SHP77 (cell line): ENCODE measurements around the gene PMM2.
"Not testable (repeated sequence)": the region's sequence is repeated elsewhere in the genome, so short reads cannot be mapped to it uniquely, and the experiment has no call there.

ENCODE experiments used
- DNase-seq, 2 experiments: peaks; one replicate each; lab custom pipeline; 2025; lab: John Stamatoyannopoulos, UW

PMM2 gene

GRCh38 chr16:8867216-8867931 is 69.7 kb downstream of the PMM2 start:
- no peak for DNase-seq

DNA sequence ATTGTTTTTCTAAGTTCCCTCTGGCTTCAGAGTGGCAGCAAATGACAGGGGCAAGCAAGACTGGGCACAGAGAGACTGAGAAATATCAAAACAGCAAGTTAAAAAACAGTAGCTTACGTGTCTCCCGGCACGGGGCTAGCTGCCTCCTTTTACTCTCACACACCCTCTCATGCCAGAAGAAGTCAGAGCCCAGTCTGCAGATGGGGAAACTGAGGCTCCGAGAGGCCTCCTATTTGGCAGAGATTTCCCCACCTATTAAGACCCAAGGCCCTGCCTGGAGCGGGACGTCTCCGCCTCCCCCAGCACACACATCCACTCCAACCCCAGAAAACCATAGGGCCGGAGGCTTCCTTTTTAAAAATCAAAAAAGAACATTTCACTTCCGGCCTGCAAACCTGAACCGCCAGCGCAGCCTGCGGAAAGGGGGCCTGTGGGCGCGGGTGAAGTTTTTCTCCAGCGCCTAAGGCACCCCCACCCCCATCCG is 70.3 kb downstream of the PMM2 start:
- DNase-seq: no peak

DNA sequence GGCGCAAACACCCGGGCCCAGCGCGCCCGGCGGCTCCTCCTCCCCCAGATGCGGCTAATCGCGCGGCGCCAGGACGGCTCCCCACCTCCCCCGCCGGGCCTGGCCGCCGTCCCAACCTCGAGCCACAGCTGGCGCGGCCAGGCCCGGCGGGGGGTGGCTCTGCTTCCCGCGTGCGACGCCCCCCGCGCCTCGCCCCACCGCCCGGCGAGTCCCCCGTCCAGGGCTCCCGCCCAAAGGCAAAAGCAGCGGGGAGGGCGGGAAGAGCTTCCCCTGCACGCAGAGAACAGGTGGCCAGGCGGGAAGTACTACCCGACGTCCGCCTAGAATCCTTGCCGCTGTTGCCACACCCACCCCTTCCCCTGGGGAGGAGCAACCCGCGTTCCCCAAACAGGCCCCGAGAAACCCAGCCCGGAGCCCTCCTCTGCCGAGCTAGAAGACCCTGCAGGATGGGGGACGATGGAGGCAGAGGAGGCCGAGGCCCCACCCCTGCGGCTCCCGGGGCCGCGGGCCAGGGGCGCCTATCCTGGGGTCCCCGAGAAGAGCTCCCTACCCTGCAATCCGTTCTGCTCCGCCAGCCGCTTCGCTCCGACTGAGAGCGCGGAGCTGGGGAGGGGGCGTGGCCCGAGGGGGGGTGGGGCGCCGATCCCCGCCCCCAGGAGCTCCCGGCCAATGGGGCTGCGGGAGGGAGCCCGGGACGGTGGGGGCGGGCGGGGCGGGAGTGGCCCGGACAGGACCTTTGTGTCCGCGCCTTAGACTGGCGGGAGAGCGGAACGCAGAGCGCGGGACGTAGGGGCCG is 71.0 kb downstream of the PMM2 start, which contains the start of gene CARHSP1:
Gene CARHSP1 (minus strand): TSS at position 591 of the 796 bp plus-strand sequence. CDS start 9,678 bp downstream, outside the sequence.
- DNase-seq: peak; percentile 62 to 65

DNA sequence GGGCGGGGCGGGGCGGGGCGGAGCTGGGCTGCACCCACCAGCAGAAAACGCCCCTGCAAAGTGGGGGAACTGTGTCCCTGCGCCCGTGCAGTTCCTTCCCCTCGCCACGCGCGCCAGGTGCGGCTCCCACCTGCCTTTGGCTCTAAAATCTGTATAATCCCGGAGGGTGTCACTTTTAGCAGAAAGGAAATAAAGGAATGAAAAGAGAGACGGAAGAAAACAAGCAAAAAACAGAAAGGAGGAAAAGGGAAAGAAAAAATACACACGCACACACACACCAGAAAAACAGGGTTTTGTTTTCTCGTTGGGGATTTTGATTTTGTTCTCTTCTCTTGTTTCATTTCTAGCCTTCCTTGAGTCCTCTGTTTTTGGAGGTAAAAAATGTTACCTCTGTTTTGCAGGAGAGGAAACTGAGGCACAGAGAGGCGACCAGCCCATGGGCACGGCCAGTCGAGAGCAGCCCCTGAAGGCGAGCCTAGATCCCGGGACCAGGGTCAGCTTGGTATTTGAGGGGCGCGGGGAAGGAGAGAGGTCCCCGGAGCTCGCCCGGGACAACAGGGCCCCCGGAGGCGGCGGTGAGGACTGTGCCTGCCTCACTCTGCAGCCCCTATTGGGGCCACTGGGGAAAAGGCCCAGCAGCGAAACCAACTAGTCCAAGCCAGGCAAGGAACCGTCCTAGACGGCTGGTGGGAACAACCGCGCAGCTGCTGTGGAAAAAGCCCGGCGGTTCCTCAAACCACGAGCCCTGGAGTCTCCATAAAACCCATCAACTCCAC is 71.8 kb downstream of the PMM2 start:
- peak in 1 of 2 experiments; percentile 56 for DNase-seq

DNA sequence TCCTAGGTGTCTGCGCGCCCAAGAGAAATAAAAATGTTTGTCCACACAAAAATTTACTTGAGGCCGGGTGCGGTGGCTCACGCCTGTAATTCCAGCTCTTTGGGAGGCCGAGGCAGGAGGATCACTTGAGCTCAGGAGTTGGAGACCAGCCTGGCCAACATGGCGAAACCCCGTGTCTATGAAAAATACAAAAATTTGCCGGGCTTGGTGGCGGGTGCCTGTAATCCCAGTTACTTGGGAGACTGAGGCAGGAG is 72.3 kb downstream of the PMM2 start:
- DNase-seq: not testable (repeated sequence)

DNA sequence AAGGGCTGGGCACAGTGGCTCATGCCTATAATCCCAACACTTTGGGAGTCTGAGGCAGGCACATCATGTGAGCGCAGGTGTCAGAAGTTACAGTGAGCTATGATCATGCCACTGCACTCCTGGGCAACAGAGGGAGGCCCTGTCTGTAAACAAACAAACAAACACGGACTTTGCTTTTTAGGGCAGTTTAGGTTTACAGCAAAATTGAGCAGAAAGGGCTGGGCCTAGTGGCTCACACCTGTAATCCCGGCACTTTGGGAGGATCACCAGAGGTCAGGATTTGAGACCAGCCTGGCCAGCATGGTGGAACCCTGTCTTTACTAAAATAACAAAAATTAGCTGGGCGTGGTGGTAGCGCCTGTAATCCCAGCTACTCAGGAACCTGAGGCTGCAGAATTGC is 74.4 kb downstream of the PMM2 start:
- DNase-seq: no peak

- DNase-seq: no peak
These were observed 75.6 kb downstream of the PMM2 start for GRCh38 chr16:8872967-8873865.

GRCh38 chr16:8873866-8874195 is 76.2 kb downstream of the PMM2 start:
- not testable (repeated sequence) for DNase-seq

DNA sequence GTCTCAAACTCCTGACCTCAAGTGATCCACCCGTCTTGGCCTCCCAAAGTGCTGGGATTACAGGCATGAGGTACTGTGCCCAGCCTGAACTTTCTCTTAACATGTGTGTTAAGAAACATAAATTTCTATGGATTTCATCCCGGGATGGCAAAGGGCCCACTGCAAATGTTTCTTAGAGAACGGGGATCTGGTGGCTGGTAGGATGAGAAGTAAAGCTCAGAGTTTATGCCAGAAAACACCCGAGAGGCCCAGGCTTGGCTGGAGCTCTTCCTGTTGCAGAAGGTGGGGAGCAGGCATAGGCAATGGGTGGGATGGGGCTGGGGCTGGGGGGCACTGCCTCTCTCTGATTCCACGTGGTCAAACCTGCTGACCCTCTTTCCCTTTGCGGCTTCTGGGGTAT is 76.7 kb downstream of the PMM2 start:
- DNase-seq: no peak

DNA sequence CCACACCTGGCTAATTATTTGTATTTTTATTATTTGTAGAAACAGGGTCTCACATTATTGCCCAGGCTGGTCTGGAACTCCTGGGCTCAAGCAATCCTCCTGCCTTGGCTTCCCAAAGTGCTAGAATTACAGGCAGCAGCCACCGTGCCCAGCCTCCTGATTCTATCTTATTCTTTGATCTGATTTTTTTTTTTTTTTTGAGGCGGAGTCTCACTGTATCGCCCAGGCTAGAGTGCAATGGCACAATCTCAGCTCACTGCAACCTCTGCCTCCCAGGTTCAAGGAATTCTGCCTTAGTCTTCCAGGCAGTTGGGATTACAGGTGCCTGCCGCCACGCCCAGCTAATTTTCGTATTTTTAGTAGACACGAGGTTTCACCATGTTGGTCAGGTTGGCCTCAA is 77.7 kb downstream of the PMM2 start:
- DNase-seq: not testable (repeated sequence)

GRCh38 chr16:8877894-8878522 is 80.4 kb downstream of the PMM2 start:
- no peak for DNase-seq

DNA sequence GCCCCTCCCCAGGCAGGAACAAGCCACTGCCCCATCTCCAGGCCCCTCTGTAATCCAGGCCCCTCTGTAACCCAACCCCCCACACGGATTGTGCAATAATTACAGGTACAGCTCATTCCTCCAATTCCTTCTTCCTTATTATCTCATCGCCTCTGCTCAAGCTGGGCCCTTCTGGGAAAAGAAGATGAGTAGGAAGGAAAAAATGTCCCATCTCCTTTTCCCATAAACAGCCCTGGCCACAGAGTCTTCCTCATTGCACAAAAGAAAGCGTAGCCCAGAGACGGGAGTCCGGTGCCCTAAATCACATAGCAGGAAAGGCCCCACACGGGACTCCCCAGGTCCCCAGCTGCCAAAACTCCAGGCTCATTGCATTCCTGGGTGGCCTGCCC is 80.9 kb downstream of the PMM2 start:
- no peak for DNase-seq

- no peak for DNase-seq
These were observed 83.3 kb downstream of the PMM2 start for GRCh38 chr16:8880839-8881510.

DNA sequence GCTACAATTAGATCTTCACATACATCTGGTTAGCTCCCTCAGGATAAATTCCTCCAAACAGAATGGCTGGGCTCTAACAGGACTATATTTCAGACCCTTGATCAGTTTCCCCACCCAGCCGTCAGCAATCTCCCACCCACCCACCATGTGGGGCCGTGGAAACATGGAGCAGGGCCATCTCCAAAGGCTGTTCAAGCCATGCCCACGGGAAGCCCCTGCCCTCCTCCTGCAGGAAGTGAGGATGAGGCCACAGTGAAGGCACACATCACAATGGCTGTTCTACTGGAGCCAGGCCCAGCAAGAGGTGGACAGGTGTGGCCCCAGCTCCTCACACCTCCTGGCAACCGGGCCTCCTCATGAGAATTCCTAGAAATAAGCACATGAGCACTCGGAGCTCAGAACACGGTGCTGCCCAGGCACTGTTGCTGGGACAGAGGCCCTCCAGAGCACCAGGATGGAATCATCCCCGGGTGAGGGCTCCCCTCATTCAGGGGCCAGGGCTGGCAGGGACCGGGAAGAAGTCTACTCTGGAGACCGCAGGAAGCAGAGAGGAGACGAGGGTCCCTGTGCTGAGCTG is 84.5 kb downstream of the PMM2 start, which contains the start of gene LITAFD:
Gene LITAFD (plus strand): TSS at position 311 of the 577 bp plus-strand sequence. CDS start 2,005 bp downstream, outside the sequence.
- DNase-seq: no peak

GRCh38 chr16:8882725-8883377 is 85.2 kb downstream of the PMM2 start:
- no peak for DNase-seq

GRCh38 chr16:8885674-8886592 is 88.3 kb downstream of the PMM2 start:
- no peak for DNase-seq

- no peak for DNase-seq
These were observed 89.2 kb downstream of the PMM2 start for GRCh38 chr16:8886593-8887430.

DNA sequence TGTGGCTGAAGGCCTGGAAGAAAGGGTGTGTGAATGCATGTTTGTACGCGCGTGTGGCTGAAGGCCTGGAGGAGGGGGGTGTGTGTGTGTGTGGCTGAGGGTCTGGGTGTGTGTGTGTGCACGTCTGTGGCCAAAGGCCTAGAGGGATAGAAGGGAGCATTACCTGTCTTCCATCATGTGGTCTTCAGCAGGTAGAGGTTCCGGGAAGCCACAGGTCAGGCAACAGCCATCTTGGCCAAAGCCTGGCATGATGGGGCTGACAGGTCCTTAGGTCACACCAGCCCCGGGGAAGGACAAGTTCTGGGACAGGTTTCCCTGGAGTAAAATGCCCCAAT is 89.8 kb downstream of the PMM2 start:
- no peak for DNase-seq
